ENCODE measurements around the gene SNRNP40. TPM values are rescaled to one million over a fixed set of nuclear protein-coding genes. Genes with fewer than 3 reads are reported as not detected.

The SNRNP40 gene
- total and polyA plus RNA-seq, 10 donors = 21.4 to 53.0 (median 40.1) TPM

GRCh38 chr1:31241321-31241720 lies 55.3 kb downstream of the SNRNP40 start:
- WGBS, 5 donors = 27 to 38% (median 28%) methylated on average over 8 of the region's 8 CpGs
- H3K9me3 ChIP-seq = no peaks in the 10 kb centered on the region
- H3K27ac ChIP-seq = no peak overlapping the region
- no peak overlapping the region for H3K4me3 ChIP-seq
- no peaks in the 10 kb centered on the region for H3K36me3 ChIP-seq
- TF ChIP-seq POLR2AphosphoS5 (IDR thresholded peaks at IDR 0.05) (no peak), CTCF (IDR thresholded peaks at IDR 0.05 in 8 of 11, conservative IDR thresholded peaks at IDR 0.05 in 3 of 11) (no peak), POLR2A (IDR thresholded peaks at IDR 0.05) (no peak)
- H3K4me1 ChIP-seq = peaks cover 0 to 25% (median 17%) of the 10 kb centered on the region in 6 donors
- H3K27me3 ChIP-seq (replicated peaks in 1 of 7) = peaks cover 0 to 57% (median 43%) of the 10 kb centered on the region in 7 donors
- DNase-seq = no peak
- intact Hi-C loops (cut with DNase I; ENCODE audit: low total_unique reads) = no loop called here

DNA sequence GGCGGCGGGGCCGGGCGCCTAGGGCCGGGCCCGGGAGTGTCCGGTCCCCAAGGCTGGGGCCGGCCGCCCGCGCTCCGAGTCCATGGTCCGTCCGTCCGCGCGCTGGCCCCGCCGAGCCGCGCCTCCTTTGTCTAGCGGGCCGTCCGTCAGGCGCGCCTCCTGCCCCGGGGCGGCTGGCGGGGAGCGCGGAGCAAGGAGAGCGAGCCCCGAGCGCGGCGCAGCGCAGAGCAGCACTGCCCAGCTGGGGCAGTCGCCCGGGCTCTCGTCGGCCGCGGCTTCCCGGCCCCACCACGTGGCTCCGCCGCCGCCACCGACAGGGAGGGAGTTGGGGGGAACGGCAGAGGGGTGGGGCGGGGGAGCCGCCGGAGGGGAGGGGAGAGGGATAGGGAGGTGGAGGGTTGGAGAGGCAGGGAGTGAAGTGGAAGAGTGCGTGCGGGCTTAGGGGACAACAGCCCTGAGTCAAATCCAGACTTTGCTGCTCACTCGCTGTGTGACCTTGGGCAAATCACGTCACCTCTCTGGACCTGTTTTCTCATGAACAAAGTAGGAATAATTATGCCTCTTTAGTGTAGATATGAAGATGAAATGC lies 56.8 kb downstream of the SNRNP40 start, which contains the start of gene NKAIN1:
NKAIN1 (minus strand) TSS at position 235 of the 589 bp plus-strand sequence. CDS start 340 bp downstream, outside the sequence.
- peak within 1 kb of the TSS in 6 of 8 donors; percentile 13 to 61 (median 27) for H3K4me3 ChIP-seq
- no peak within 1 kb of the TSS for H3K27ac ChIP-seq
- peaks cover 0 to 72% (median 50%) of the 10 kb centered on the region in 7 donors for H3K27me3 ChIP-seq (replicated peaks in 1 of 7)
- DNase-seq = no peak
- H3K4me1 ChIP-seq = peaks cover 0 to 25% (median 17%) of the 10 kb centered on the region in 6 donors
- TF ChIP-seq POLR2A (IDR thresholded peaks at IDR 0.05) = no peak
- TF ChIP-seq CTCF (IDR thresholded peaks at IDR 0.05 in 8 of 11, conservative IDR thresholded peaks at IDR 0.05 in 3 of 11) = no peak
- intact Hi-C loops (cut with DNase I; ENCODE audit: low total_unique reads) = no loop called here
- H3K9me3 ChIP-seq = no peaks in the 10 kb centered on the region
- 1 to 16% (median 3%) methylated on average over 13 to 57 of the region's 57 CpGs for WGBS, 5 donors
- no peaks in the 10 kb centered on the region for H3K36me3 ChIP-seq

- no peaks in the 10 kb centered on the region for H3K9me3 ChIP-seq
- peak overlapping the region in 6 of 8 donors; percentile 13 to 61 (median 25) for H3K4me3 ChIP-seq
- 1 to 3% (median 1%) methylated on average over 25 to 56 of the region's 56 CpGs for WGBS, 5 donors
- no peaks in the 10 kb centered on the region for H3K36me3 ChIP-seq
- intact Hi-C loops (cut with DNase I; ENCODE audit: low total_unique reads) = no loop called here
- peaks cover 0 to 79% (median 54%) of the 10 kb centered on the region in 7 donors for H3K27me3 ChIP-seq (replicated peaks in 1 of 7)
- TF ChIP-seq CTCF (IDR thresholded peaks at IDR 0.05 in 8 of 11, conservative IDR thresholded peaks at IDR 0.05 in 3 of 11) (no peak), POLR2AphosphoS5 (IDR thresholded peaks at IDR 0.05) (no peak)
- DNase-seq = no peak
- no peak overlapping the region for H3K27ac ChIP-seq
- peaks cover 0 to 25% (median 17%) of the 10 kb centered on the region in 6 donors for H3K4me1 ChIP-seq
Observed at GRCh38 chr1:31238986-31239613, 57.5 kb downstream of the SNRNP40 start.

DNA sequence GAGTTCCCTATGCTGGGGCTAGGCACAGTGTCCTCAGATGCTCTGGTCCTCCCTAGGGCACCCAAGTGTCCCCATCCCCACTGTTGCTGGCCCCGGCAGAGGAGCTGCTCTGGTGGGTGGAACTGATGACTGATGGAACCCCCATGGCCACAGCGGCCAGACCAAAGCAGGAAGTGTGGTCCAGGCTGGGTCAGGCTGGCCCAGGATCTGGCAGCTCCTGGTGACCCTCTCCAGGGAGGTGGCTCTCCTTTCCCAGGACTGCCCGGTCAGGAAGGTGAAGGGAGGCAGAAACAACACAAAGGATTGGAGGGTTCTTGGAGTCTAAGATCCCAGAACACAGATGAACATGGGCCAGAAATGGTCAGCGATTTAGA lies 58.0 kb downstream of the SNRNP40 start:
- intact Hi-C loops (cut with DNase I; ENCODE audit: low total_unique reads) = no loop called here
- no peak for DNase-seq
- Histone ChIP-seq H3K36me3 (no peaks in the 10 kb centered on the region), H3K27ac (no peak overlapping the region), H3K4me1 (peaks cover 0 to 25% (median 17%) of the 10 kb centered on the region in 6 donors), H3K27me3 (replicated peaks in 1 of 7) (peaks cover 0 to 84% (median 54%) of the 10 kb centered on the region in 7 donors), H3K9me3 (no peaks in the 10 kb centered on the region), H3K4me3 (no peak overlapping the region)
- TF ChIP-seq POLR2AphosphoS5 (IDR thresholded peaks at IDR 0.05) (no peak), CTCF (IDR thresholded peaks at IDR 0.05 in 8 of 11, conservative IDR thresholded peaks at IDR 0.05 in 3 of 11) (no peak), POLR2A (IDR thresholded peaks at IDR 0.05) (no peak)
- WGBS, 5 donors = 19 to 42% (median 24%) methylated on average over 4 of the region's 4 CpGs
